RKO (cell line): Measurements from ENCODE around the gene NRXN3.
A peak's percentile ranks its signal among the peaks of the same experiment; 100 is the strongest.

Experiments
- DNase-seq: peaks from one replicate; pipeline ENCODE4 v3.0.0-alpha.2; 2016; ENCODE audit warnings: low spot score

Gene NRXN3

DNA sequence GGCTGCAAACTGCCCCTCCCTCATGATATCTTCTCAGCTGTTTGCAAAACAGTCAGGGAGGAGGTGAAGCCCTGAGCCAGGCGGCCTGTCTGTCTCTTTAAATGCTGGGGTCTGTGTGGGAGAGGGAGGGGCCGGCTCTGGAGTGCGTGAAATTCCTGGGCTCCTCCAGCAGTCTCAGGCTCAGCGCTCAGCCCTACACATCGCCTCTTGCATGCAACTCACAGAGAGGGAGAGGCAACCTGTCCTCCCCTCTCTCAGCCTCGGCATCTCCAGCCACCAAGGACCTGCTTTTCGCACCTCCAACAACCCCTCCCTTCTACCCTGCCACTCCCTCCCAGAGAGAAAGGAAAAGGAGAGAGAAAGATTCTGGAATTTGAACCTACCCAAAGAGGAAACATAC, at the start of gene NRXN3:
Gene NRXN3 (plus strand): TSS at position 171 of the 400 bp plus-strand sequence. CDS start 72,721 bp downstream, outside the sequence.
- no peak for DNase-seq

DNA sequence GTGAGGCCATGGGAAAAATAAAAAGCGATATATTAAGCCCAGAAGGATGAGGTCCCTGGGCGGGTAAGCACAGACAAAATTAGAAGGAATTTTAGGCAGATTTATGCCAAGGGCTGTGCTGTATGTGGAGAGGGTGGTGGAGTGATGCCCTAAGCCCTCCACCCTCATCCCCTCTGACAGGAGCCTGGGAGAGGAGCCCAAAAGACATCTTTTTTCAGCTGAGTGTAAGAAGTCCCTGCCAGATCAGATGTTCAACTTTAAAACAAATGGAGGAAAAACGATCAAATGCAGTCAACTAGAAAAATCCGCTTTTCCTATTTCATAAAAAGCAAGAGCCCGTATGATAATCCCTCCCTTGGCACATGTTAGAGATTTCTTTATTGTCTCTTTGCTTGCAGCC, 47.7 kb upstream of the NRXN3 start:
- no peak for DNase-seq

- no peak for DNase-seq
These were observed 46.4 kb upstream of the NRXN3 start for GRCh38 chr14:78123650-78124253.

DNA sequence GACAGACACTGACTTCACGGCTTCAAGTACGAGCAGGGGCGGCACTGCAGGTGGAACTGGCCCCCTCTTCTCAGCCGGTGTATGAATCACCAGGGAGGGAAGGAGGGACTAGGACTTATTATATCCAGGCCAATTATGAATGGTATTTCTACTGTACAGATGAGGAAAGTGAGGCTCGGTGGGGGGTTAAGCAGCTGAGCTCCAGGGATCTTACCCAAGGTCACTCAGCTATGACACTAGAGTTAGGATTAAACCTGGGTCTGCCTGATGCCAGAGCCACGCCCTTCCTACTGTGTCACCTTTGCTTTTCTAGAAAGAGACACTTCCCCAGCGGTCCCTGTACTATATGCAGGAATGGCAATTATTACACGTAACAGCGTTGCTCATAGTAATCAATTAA, 42.2 kb upstream of the NRXN3 start:
- DNase-seq, result no peak

- DNase-seq, result no peak
These were observed 40.8 kb upstream of the NRXN3 start for GRCh38 chr14:78129375-78129774.

GRCh38 chr14:78130356-78130755, 39.8 kb upstream of the NRXN3 start:
- no peak for DNase-seq

DNA sequence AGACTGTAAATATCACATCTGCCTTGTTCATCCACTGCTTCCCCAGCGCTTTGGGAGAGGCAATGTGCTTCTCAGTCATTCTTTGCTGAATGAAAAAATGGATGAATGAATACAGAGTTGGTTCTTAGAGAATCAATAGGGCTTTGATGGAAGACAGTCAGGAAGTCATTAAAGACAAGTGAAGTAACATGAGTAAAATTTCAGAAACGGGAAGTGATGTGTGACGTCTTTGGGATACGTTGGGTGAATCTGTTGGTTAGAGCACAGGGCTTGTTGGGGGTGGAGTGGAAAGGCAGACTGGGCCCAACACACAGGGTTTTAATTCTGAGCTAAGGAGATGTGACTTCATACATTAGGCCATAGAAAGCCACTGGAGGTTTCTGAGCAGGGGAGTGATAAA, 39.0 kb upstream of the NRXN3 start:
- no peak for DNase-seq

DNA sequence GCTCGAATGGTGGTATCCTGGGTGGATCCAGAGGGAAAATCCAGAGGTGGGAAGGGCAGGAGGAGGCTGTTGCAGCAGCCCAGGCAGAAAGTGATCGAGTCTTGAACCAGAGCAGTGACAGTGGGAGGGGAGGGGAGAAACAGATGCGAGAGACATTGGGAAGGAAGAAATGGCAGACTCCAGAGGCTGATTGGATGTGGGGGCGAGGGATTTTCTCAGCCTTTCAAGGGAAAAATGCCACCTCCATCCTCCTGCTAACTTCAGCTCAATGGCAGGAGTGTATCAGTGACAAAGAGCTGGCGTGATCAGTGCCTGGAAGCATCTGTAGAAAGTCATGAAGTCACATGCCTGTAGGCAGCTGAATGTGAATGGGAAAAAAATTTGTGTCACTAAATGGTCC, 38.6 kb upstream of the NRXN3 start:
- no peak for DNase-seq

GRCh38 chr14:78135450-78135891, 34.7 kb upstream of the NRXN3 start:
- DNase-seq, result no peak

DNA sequence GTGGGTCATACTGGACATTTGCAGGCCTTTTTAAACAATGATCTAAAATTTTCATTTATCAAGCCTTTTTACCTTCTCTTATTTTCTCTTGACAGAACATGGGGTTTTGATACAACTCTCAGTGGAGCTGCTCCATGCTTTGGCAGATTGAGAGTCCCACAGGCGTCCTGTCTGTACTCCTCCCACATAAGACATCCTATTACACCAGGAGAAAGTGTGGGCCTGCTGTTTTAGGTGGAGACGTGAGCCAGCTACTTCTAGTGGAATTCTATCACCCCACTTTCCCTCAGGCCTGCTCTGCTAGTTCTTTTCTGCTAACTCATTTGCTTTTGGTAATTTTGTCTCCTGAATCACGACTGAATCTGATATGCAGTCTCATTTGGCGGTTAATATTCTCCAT, 33.5 kb upstream of the NRXN3 start:
- DNase-seq, result no peak

GRCh38 chr14:78141590-78141989, 28.6 kb upstream of the NRXN3 start:
- no peak for DNase-seq

DNA sequence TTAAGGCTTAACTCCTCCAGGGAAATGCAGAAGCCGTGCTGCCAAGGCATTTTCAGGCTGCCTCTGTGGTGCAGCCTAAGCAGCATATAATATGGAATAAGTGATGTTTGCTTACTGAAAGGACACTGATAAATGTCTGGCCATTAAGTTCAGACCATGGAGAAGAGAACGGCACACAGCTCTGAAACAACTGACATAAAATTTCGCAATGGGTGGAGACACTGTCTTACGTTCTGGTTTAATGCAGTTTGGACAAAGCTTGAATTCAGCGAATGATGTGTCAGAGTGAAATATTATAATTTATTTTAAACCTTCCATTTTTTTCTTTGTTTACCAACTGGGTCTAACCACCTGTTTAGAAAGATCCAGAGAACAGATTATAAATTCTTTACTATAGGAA, 27.2 kb upstream of the NRXN3 start:
- DNase-seq, result no peak

GRCh38 chr14:78143489-78144145, 26.6 kb upstream of the NRXN3 start:
- peak; percentile 78 for DNase-seq

DNA sequence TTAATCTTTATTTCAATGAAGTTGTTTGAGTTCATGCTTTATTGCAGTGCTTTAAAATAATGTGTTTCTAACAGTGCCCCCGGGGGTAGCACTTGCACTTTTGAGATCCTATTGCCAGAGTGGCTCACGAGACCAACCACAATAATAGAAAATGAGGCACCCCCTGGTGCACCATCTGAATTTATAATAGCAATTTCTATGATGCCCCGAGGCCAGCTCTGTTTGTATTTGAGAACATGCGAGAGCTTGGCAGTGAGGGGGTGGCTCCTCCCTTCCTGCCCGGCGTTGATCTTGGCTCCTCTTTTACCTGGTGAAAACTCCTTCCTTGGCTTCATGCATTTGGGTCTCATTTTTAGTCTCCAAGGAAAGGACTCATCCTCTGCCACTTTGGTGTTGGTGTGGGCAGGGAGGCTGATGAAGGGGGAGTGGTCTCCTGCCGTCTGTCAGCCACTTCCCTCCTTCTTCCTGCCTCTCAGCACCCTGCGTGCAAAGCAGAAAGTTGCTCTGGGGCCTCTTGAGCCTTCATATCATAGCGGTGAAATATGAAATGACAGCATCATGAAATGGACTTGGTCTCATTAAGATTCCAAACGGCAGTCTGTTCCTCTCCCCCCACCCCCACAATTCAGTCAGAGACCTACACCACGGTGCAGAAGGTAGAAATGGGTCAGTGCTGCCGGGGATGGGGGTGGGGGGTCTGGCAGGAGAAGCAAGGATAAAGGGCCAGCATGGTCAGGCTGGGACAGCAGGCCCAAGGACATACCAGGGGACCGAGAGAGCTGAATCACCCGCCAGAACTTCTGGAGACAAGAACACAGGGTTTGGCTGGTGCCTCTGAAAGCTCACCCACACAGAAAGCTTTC, 17.7 kb upstream of the NRXN3 start:
- DNase-seq, result no peak

DNA sequence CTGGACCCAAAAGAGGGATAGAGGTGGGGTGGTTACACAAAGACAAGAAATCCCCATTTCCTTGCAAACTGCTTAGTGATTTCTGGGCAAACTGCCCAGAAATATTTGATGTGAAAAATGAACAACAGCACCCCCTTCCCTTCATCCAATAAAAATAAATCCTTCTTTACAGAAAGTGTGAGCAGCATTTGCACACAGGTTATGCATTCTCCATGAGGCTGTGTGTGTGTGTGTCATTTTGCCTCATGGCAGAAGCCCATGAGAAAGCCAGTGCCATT, 17.2 kb upstream of the NRXN3 start:
- peak; percentile 17 for DNase-seq

GRCh38 chr14:78154827-78155226, 15.3 kb upstream of the NRXN3 start:
- DNase-seq, result no peak

GRCh38 chr14:78156196-78156595, 14.0 kb upstream of the NRXN3 start:
- DNase-seq, result no peak

DNA sequence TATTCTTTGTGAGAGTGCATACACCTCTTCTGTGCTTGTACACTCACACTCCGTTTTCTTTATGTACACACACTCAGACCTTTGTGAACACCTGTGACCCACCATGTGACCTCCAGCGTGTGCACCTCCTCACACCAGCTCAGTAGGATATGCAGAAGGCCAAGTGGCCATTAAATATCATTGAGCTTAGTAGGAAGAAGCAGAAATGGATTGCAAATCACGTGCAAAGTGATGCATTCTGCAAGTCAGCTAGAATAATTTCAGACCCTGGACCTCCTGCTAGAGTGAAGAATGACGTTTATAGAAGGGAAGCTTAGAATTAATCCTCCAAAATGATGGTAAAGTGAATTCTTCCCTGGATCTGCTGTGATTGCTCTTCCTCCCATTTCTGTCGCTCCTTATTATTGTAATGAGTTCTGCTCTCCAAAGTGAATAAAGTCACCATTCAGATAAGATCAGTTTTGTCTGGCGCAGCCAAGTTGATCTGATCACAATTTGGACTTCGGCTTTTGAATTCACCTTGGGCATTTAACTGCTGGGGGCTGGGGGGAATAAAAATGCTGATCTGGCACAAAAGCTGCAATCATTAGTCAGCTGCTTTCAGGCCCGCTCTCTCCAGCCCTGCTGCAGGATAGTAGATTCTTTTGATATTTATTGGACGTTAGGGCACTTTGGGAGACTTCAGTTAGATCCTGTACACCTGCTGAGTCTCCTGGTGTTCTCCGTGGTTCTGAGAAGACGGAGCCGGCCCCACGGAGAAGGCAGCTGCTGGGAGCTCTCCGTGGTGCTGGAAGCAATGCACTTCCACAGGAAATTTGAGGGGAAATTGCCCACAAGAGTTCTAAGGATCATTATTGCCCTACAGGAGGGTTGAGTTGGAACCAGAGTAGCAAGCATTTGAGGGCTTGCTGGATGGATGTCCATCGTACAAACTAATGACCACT, 12.4 kb upstream of the NRXN3 start:
- peak; percentile 53 for DNase-seq

DNA sequence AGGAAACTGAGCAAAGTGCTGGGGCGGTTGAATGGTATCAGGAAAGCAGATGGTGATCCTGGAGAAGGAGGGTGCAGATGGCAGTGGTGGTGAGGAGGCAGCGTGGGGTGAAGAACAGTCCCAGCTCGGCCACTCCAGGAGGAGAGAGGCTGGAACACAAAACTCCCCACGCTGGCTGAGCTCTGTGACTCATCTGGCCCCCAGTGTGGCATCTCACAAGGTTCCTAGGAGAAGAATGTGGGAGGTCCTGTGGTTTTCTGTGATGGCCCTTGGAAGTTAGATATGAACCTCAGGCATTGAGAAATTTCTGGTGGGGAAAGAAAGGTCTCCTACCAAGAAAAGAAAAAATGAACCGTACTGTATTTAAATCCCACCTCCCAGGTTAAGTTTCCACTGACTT, 8.0 kb upstream of the NRXN3 start:
- DNase-seq, result no peak

DNA sequence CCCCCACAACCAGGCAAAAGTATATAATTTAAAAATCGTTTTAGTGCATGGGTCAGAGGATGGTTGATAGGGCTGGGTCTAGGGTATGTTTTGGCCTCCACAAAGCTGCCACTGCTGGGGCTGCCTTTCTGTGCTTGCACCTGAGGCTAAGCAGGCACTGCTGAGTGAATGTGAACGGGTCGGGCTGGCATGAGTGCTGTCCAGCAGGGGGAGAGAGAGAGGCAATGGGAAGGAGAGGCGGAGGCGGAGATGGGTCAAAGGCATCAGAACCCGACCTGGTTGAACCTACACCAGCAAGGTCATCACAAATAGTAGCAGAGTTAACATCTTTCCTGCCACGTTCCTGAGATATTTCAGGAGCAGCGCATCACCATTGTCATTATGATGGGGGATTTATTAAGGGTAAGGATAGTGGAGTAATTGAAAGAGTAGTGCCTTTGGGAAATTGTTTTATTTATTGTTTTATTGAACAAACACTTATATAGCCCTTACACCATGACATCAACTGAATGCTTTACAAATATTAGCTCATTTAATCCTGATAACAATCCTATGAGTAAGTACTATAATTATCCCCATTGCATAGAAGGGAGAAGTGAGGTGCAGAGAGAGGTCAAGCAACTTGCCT, 5.8 kb upstream of the NRXN3 start:
- DNase-seq, result no peak

GRCh38 chr14:78172428-78172827, 2.3 kb downstream of the NRXN3 start:
- no peak for DNase-seq
